ENCODE measurements around the gene DNER.

DNER gene

GRCh38 chr2:229372207-229372606, 342.1 kb downstream of the DNER start:
- H3K4me3 ChIP-seq (ENCODE audit: low read depth, low read length): no peak overlapping the region
- TF ChIP-seq CTCF (IDR thresholded peaks at IDR 0.05; ENCODE audit: low read depth, low read length): no peak

- no peak for TF ChIP-seq CTCF (IDR thresholded peaks at IDR 0.05; ENCODE audit: low read depth, low read length)
- H3K4me3 ChIP-seq (ENCODE audit: low read depth, low read length): no peak overlapping the region
Observed at GRCh38 chr2:229371086-229371485, 343.3 kb downstream of the DNER start.

- TF ChIP-seq CTCF (IDR thresholded peaks at IDR 0.05; ENCODE audit: low read depth, low read length): no peak
- no peak overlapping the region for H3K4me3 ChIP-seq (ENCODE audit: low read depth, low read length)
Observed at GRCh38 chr2:229370509-229370908, 343.8 kb downstream of the DNER start.

GRCh38 chr2:229363185-229363814, 351.1 kb downstream of the DNER start:
- TF ChIP-seq CTCF (IDR thresholded peaks at IDR 0.05; ENCODE audit: low read depth, low read length): no peak
- no peak overlapping the region for H3K4me3 ChIP-seq (ENCODE audit: low read depth, low read length)

GRCh38 chr2:229350883-229351282, 363.5 kb downstream of the DNER start:
- H3K4me3 ChIP-seq (ENCODE audit: low read depth, low read length): no peak overlapping the region
- no peak for TF ChIP-seq CTCF (IDR thresholded peaks at IDR 0.05; ENCODE audit: low read depth, low read length)

GRCh38 chr2:229350117-229350805, 364.1 kb downstream of the DNER start:
- TF ChIP-seq CTCF (IDR thresholded peaks at IDR 0.05; ENCODE audit: low read depth, low read length): no peak
- H3K4me3 ChIP-seq (ENCODE audit: low read depth, low read length): no peak overlapping the region

GRCh38 chr2:229348128-229348527, 366.2 kb downstream of the DNER start:
- H3K4me3 ChIP-seq (ENCODE audit: low read depth, low read length): no peak overlapping the region
- TF ChIP-seq CTCF (IDR thresholded peaks at IDR 0.05; ENCODE audit: low read depth, low read length): no peak

All from WI38 (cell line).